ENCODE results near the gene ELP4. TPM values are rescaled to one million over a fixed set of nuclear protein-coding genes. Genes with fewer than 3 reads are reported as not detected.

The ELP4 gene
- total RNA-seq, 1 donor from 2014 or later, result 37.1 TPM

DNA sequence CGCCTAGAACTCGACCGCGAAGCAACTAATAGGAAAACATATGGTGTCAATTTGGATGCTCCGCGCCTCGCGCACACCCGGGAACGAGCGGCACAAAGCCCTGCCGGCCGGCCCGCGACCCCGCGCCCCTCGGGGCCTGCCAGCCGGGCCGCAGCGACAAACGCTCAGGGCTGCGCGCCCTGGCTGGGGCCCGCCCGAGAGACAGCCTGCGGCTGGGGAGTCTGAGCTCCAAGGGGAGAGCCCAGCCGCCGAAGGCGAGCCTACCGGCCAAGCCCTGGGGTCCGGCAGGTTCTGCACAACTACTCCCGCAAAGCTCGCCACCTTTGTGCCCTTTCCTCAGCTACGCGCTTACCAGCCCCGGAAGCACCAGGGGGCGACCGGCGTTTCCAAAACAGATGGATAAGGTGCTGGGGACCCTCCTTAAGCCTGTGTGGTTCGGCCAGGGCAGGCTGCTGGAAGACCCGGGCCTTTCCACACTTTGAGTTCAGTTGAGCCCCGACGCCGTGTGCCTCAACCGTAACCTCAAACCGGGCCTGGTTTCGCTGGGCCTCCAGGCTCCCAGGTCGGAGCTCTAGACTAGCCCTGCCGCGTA, 295.6 kb downstream of the ELP4 start:
- Histone ChIP-seq H3K4me1 (peaks cover 0 to 8% of the 10 kb centered on the region in 2 donors), H3K36me3 (no peaks in the 10 kb centered on the region), H3K27me3 (peaks cover 71% of the 10 kb centered on the region), H3K4me3 (peak overlapping the region in 1 of 2 donors; percentile 34), H3K9me3 (no peaks in the 10 kb centered on the region), H3K27ac (no peak overlapping the region)
- intact Hi-C loops (cut with DNase I), result no loop called here
- no peak for DNase-seq (ENCODE audit: low spot score in 2 of 2)
- TF ChIP-seq, protein P1, sequence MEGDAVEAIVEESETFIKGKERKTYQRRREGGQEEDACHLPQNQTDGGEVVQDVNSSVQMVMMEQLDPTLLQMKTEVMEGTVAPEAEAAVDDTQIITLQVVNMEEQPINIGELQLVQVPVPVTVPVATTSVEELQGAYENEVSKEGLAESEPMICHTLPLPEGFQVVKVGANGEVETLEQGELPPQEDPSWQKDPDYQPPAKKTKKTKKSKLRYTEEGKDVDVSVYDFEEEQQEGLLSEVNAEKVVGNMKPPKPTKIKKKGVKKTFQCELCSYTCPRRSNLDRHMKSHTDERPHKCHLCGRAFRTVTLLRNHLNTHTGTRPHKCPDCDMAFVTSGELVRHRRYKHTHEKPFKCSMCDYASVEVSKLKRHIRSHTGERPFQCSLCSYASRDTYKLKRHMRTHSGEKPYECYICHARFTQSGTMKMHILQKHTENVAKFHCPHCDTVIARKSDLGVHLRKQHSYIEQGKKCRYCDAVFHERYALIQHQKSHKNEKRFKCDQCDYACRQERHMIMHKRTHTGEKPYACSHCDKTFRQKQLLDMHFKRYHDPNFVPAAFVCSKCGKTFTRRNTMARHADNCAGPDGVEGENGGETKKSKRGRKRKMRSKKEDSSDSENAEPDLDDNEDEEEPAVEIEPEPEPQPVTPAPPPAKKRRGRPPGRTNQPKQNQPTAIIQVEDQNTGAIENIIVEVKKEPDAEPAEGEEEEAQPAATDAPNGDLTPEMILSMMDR (IDR thresholded peaks at IDR 0.05), result no peak

DNA sequence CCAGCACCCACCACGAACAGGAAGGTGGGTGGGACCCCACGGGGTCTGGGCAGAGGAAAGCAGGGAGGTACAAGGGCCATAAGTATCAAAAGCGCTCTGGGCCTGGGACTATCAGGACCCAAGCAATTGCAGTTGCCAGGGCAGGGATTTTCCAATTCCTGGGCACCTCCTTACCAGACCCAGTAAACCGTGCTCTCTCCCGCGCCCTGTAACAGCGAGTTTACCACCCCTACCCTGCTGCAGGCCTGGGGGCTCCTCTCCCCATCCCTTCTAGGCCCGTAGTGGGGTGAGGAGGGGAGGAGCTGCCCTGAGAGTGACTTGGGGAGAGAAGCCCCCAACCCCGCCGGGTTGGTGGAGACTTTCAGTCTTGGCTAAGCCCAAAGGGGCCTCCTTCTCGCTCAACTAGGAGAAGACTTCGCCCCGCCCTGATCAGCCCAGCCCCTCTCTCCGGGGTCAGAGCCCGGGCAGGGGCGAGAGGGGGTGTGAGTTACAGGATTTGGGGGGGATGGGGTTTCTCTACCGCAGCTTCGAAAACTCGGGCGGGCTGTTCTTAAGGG, 296.1 kb downstream of the ELP4 start:
- TF ChIP-seq, protein P1 (IDR thresholded peaks at IDR 0.05), result no peak
- Histone ChIP-seq H3K9me3 (no peaks in the 10 kb centered on the region), H3K4me1 (peaks cover 5 to 14% of the 10 kb centered on the region in 2 donors), H3K27ac (no peak overlapping the region), H3K36me3 (no peaks in the 10 kb centered on the region), H3K27me3 (peaks cover 71% of the 10 kb centered on the region), H3K4me3 (no peak overlapping the region)
- intact Hi-C loops (cut with DNase I), result no loop called here
- no peak for DNase-seq (ENCODE audit: low spot score in 2 of 2)

DNA sequence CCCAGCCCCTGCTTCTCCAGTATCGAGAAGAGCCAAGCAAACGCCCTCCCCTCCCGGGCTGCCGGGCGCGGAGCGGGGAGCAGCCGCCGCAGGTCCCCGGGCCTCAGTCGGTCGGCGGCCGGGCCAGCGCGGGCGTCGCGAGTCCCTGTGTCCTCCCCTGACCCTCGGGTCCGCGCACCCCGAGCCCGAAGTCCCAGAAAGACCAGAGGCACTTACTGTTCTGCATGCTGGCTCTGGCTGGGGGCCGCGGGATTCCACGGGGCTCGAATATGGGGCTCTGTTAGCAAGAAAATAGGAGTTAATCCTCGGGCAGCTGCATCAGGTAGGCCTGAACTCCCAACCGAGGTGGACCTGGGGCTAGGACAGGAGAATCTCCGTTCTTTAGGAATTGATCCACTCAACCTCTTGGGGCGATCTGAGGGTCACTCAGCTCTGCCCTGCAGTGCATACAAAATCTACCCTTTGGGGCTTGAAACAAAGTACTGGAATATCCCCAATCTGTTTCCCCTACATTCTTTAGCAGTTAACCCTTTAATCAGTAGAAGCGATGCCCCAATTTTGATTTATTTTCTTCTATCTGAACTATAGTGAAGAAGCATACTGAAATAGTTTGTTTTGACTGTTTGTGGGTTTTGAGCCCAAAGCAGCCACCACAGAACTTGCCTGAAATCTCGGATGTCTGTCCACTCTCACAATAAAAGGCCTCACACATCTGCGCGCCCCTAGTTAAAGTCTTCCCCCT, 296.8 kb downstream of the ELP4 start:
- TF ChIP-seq, protein P1 (IDR thresholded peaks at IDR 0.05), result no peak
- peaks cover 71% of the 10 kb centered on the region for H3K27me3 ChIP-seq
- no peaks in the 10 kb centered on the region for H3K36me3 ChIP-seq
- H3K9me3 ChIP-seq, result no peaks in the 10 kb centered on the region
- peaks cover 11 to 21% of the 10 kb centered on the region in 2 donors for H3K4me1 ChIP-seq
- H3K4me3 ChIP-seq, result no peak overlapping the region
- no peak overlapping the region for H3K27ac ChIP-seq
- intact Hi-C loops (cut with DNase I), result no loop called here
- no peak for DNase-seq (ENCODE audit: low spot score in 2 of 2)

DNA sequence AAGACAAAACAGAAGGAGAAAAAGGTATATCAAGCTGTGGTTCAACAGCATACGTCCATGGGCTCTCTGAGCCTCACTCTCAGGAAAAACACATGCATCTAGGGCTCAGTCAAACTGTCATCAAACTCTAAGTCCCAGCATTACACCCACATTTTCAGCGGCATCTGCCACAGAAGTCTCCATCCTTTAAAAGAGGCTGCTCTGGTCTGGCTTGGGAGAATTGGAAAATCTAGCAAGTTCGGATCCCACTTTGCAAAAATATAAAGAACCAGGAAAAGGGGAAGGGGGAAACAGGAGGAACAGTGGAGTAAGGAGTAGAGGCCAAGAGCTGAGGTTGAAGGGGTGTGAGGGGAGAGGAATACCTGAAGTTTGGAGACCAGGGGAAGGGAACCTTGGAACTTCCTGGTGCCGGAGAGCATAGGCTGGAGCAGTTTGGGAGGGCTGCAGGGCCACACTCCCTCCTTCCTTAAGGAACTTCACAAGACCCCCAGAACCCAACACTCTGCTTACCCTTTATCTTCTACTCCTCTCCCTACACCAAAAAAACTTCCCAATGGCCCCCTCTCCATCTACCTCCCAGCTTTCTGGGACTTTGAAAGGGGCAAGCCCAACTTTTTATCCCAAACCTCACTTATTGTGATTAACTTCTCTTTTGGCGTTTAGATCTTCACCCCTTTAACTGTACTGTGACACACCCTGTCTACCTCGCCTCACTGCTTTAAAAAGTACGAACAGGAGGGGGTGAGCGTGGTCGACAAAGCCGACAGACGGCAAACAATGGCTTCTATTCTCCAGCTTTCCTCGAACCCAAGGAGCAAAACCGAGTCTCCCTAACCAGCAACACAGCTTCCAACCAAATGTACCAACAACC, 297.6 kb downstream of the ELP4 start:
- Histone ChIP-seq H3K4me3 (no peak overlapping the region), H3K27ac (no peak overlapping the region), H3K36me3 (no peaks in the 10 kb centered on the region), H3K9me3 (no peaks in the 10 kb centered on the region), H3K4me1 (peaks cover 14 to 29% of the 10 kb centered on the region in 2 donors), H3K27me3 (peaks cover 72% of the 10 kb centered on the region)
- no peak for DNase-seq (ENCODE audit: low spot score in 2 of 2)
- TF ChIP-seq, protein P1 (IDR thresholded peaks at IDR 0.05), result no peak
- intact Hi-C loops (cut with DNase I), result no loop called here

DNA sequence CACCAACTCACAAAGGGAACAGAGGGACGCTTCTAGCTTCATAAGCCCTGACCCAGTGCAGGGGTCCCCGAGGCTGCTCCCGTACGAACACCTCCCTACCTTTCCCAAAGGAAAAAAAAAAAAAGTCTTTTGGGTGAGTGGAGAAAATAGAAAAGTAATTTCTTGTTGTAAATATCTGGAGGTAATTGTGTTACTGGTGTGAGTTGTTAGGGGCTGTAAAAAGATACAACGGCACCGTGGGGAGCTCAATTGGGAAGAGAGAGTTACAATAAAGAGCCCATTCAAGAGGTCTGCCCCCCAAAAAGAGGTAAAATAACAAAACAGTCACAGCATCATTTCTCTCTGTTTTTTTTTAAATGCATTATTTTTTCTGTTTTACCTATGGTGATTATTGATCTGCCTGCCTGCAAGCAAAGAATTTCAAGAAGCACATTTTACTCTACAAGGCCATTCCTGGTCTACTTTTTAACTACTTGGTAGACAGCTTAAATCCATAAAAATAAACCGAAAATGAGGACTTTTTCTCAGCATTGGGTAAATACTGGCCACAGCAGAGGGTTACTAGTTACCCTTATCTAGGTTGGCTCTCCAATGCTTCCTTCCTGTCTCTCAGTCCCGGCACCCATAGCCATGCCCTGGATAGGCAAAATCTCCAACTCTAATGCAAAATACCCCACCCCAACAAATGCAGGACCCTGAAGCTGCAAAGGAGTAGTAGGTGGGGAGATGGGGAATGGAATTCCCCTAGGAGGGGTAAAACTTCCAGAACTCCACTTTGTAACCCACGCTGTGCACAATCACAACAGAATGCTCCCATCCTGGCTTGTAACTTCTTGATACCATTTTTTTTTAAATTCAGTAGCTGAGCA, 298.5 kb downstream of the ELP4 start:
- Histone ChIP-seq H3K9me3 (no peaks in the 10 kb centered on the region), H3K27me3 (peaks cover 79% of the 10 kb centered on the region), H3K27ac (no peak overlapping the region), H3K36me3 (no peaks in the 10 kb centered on the region), H3K4me1 (peaks cover 20 to 37% of the 10 kb centered on the region in 2 donors), H3K4me3 (no peak overlapping the region)
- intact Hi-C loops (cut with DNase I), result no loop called here
- TF ChIP-seq, protein P1 (IDR thresholded peaks at IDR 0.05), result no peak
- DNase-seq (ENCODE audit: low spot score in 2 of 2), result no peak
